GM18909 (cell line): ENCODE results near the gene GJB1.
"Not testable (repeated sequence)": the region's sequence is repeated elsewhere in the genome, so short reads cannot be mapped to it uniquely, and the experiment has no call there.

Experiments used
- ATAC-seq: cut with Tn5 transposase; IDR thresholded peaks from one replicate; pipeline ENCODE4 v1.9.1; 2021; ENCODE audit warnings: mild to moderate bottlenecking; ENCODE audit not compliant: unreplicated experiment, poor library complexity

Gene GJB1

DNA sequence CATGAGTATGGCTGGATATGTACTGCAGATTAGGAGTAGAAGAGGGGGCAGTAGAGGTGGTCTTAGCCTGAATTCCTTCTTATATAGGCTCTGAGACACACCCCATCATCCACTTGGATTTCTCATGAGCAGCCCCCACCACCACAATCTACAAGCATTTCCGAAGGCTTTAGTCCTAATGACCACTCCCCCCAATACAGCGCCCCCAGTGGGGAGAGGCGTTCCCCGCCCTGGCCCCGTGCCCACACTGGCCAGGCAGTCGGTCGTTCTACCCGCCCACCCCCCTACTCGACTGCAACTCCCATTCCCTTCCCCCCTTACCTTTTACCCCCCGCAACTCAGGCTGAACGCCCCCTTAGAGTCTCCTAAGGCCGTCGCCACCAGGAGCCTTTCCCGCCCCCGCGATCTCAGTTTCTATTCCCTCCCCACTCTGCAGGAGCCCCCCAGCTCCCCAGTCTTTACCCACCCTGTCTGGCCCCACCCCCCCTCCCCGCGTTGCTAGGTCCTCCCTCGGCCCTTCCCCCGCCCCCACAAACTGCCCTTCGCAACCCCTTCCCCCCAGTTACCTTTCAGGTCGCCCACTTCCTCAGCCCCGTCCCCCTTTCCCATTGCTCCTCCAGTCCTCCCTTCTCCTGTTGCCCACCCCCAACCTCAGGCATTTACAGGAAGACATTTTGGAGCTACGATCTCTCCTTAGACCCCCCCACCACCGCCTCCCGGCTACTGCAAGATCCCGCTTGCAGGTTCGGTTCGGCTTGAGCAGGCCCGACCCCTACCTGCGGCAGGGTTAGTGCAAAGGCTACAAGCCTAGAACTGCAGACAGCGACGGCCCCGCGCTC lies 30.4 kb downstream of the GJB1 start:
- ATAC-seq = no peak

DNA sequence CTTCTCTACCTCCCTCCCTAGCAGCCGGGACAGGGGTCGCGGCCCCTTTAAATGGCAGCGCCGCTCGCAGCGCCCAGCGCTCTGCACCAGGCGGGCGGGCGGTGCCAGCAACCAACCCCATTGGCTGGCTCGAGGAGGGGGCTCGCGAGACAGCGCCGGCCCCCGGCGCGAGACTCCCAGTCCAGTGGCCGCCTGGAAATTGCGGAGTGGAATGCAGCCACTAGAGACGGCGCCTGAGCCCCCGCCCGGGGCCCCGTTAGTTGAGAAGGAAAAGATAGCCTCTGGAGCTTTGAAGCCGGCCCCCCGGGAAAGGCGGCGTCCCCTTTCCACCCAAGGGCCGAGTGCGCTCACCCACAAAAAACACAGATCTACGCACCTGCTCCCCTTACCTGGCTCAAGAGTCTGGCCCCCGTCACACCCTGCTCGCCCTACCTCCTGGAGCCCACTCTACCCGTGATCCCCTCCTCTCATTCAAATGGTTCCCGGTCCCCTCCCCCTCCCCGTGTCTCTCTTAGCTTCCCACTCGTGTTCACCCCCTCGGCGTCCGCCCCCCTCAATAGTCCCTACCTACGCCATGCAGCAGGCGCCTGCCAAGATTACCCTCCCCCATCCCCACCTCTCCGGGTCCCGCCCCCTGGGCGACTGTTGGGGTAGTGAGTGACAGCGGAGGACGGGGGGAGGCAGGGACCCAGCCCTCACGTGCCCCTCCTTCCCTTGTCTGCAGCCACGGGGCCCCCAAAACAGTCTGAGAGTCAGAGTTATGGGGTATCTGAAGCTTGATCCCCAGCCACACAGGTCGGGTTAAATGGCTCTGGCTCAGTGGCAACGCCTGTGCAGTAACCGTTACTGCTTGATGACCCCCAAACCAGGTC lies 31.3 kb downstream of the GJB1 start, which contains the start of gene ZMYM3:
Gene ZMYM3 (minus strand): TSS at position 49 of the 872 bp plus-strand sequence. CDS start 885 bp downstream, outside the sequence.
- peak; percentile 85 for ATAC-seq

DNA sequence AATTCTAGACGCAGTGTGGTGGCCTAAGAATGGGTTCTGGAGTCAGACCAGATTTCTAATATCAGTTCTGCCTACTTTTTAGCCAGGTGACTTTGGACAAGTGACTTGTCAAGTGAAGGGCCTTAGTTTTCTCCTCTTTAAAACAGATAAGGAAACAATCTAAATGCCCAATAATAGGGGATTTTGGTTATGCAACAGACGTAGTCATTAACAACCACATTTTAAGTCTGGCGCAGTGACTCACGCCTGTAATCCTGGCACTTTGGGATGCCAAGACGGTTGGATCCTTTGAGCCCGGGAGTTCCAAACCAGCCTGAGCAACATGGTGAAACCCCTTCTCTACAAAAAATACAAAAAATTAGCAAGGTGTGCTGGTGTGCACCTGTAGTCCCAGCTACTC lies 33.0 kb downstream of the GJB1 start:
- no peak for ATAC-seq

DNA sequence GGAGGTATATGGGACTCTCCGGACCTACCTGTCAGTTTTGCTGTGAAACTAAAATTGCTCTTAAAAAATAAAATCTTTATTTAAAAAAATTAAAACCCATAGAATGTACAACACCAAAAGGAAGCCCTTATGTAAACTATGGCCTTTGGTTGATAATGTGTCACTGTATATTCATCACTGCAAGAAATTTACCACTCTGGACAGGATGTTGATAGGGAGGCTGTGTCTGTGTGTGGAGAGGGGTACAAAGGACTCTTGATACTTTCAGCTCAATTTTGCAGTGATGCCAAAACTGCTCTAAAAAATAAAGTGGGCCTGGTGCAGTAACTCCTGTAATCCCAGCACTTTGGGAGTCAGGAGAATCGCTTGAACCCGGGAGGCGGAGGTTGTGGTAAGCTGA lies 33.8 kb downstream of the GJB1 start:
- no peak for ATAC-seq

DNA sequence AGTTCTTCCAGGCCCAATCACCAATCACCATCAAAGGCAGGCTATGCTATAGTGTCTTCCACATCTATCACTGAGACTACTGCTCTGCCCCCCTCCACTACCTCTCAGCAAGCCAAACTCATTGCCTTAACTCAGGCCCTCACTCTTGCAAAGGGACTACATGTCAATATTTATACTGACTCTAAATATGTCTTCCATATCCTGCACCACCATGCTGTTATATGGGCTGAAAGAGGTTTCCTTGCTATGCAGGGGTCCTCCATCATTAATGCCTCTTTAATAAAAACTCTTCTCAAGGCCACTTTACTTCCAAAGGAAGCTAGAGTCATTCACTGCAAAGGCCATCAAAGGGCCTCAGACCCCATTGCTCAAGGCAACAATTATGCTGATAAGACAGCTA lies 45.6 kb downstream of the GJB1 start:
- ATAC-seq = not testable (repeated sequence)

DNA sequence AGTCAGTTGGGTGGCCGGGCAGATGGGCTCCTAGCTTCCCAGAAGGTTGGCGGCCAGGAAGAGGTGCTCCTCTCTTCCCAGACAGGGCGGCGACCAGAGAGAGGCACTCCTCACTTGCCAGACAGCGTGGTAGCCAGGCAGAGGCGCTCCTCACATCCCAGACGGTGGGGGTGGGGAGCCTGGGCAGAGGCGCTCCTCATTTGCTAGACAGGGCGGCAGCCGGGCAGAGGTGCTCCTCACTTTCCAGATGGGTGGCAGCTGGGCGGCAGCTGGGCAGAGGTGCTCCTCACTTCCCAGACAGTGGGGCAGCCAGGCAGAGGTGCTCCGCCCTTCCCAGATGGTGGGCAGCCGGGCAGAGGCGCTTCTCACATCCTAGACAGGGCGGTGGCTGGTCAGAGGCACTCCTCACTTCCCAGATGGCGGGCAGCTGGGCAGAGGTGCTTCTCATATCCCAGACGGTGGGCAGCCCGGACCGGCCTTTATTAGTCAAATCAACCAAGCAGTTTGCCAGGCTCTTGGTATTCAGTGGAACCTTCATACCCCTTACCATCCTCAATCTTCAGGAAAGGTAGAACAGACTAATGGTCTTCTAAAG lies 46.9 kb downstream of the GJB1 start:
- no peak for ATAC-seq

DNA sequence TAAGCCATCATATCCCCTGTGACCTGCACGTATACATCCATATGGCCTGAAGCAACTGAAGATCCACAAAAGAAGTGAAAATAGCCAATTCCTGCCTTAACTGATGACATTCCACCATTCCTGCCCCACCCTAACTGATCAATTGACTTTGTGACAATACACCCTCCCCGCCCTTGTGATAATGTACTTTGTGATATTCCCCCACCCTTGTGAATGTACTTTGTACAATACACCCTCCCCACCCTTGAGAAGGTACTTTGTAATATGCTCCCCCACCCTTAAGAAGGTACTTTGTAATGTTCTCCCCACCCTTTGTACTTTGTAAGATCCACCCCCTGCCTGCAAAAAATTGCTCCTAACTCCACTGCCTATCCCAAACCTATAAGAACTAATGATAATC lies 49.3 kb downstream of the GJB1 start:
- not testable (repeated sequence) for ATAC-seq
